Measurements from ENCODE around the gene WDR53. TPM values are rescaled to one million over a fixed set of nuclear protein-coding genes. Genes with fewer than 3 reads are reported as not detected.

WDR53 gene
- total RNA-seq = 5.7 and 10.7 TPM in 2 replicates

DNA sequence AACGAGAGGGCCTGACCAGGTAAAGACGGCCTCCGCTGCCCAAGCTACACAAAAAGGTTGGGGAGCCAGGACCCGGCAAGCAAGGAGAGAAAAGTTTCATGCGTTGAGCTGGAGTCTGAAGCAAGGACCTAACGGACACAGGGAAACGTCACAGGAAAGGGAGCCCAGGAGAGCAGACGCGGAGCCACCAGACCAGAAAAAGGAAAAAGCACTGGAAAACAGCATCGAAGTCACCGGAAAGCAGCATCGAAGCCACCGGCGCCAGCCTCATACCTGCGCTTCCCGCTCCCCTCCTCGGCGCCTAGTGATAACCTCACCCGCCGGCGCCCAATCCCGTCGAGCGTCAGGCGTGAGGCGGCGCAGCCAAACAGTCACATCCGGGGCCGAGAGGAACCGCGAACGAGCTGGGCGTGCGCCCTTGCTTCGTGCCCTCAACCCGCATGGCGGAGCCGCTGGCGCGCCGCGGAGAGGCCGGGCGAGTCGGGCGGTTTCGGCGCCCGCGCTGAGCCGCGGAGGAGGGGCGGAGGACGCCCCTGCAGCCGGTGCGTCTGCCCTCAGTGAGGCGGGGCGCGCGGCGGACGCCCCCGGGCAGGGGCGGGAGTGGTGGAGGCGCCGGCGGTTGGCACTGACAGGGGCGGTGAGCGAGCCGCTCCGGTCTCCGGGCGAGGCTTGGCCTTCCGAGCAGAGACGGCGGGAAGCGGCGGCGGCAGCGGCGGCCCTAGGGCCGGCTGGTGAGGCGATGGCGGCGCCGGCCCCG lies at the start of gene WDR53, which contains the start of gene FBXO45:
Gene WDR53, minus strand, starts transcription at position 309 of the 757 bp plus-strand sequence. CDS start 7,079 bp downstream, outside the sequence.
Gene FBXO45, plus strand, starts transcription at position 415 of the 757 bp plus-strand sequence. Its CDS starts 325 bp downstream, at position 740.

DNA sequence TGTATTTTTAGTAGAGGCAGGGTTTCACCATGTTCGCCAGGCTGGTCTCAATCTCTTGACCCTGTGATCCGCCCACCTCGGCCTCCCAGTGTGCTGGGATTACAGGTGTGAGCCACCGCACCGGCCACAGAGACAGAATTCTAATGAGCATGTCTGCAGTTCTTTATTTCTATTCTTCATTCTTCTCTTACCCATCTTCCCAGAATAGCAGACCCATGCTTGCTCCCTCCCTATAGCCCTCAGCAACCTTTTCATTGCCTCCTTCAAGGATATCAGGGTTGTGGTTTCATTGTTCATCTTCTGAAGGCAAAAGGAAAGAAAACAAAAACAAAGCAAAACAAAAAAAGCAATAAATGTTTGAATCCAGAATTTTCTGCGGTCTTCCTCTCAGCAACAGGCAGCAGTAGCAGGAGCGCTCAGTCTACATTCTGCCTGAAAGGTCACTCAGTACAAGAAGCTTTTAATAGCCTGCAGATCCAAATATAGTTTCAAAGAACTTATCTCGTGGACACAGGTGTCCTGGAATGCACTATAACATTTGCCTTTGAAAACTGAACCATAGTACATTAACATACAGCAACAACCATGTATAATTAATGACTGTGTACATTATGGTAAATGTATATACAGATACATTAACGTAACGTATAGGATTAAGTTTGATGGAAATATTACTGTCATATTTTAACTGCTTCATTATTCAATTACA lies 53.3 kb downstream of the WDR53 start, which contains the start of gene SMCO1:
Gene SMCO1, minus strand, starts transcription at position 434 of the 709 bp plus-strand sequence. Its CDS starts 137 bp downstream, at position 297.

Other genes starting within 250 kb of the WDR53 start
- gene TM4SF19, start 230.2 kb downstream of the WDR53 start, total RNA-seq = not detected in 2 replicates
- 11.3 and 22.7 TPM in 2 replicates for gene UBXN7, start 136.1 kb downstream of the WDR53 start, total RNA-seq
- gene RNF168, start 64.8 kb downstream of the WDR53 start, total RNA-seq = 15.4 and 20.0 TPM in 2 replicates
- gene SMCO1, start 53.2 kb downstream of the WDR53 start, total RNA-seq = not detected in 2 replicates
- gene FBXO45, start 106 bp upstream of the WDR53 start, total RNA-seq = 8.7 and 18.3 TPM in 2 replicates
- gene NRROS, start 71.1 kb upstream of the WDR53 start, total RNA-seq = 4.4 and 5.7 TPM in 2 replicates
- 2.1 and 5.2 TPM in 2 replicates for gene CEP19, start 143.7 kb upstream of the WDR53 start, total RNA-seq
- gene PIGX, start 143.8 kb upstream of the WDR53 start, total RNA-seq = 9.6 and 24.4 TPM in 2 replicates
- gene PAK2, start 171.3 kb upstream of the WDR53 start, total RNA-seq = 48.6 and 198 TPM in 2 replicates